ENCODE results near the gene KCNJ15. TPM values are rescaled to one million over a fixed set of nuclear protein-coding genes. Genes with fewer than 3 reads are reported as not detected.

The KCNJ15 gene
- total and polyA plus RNA-seq, 8 donors: 54.1 to 103 (median 80.7) TPM

DNA sequence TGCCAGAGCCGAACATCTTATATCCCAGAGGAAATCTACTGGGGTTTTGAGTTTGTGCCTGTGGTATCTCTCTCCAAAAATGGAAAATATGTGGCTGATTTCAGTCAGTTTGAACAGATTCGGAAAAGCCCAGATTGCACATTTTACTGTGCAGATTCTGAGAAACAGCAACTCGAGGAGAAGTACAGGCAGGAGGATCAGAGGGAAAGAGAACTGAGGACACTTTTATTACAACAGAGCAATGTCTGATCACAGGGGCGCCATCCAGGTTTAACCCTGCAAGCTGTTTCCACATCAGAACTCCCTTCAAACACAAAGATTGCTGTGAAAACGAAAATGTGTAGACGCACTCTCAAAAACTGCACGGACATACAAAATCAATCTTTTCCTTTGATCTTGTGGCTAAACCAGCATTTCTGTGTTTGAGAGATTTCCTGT lies 43.4 kb downstream of the KCNJ15 start:
- no peaks in the 10 kb centered on the region for H3K9me3 ChIP-seq
- peaks cover 28 to 77% of the 10 kb centered on the region in 2 donors for H3K4me1 ChIP-seq
- TF ChIP-seq, protein P1, sequence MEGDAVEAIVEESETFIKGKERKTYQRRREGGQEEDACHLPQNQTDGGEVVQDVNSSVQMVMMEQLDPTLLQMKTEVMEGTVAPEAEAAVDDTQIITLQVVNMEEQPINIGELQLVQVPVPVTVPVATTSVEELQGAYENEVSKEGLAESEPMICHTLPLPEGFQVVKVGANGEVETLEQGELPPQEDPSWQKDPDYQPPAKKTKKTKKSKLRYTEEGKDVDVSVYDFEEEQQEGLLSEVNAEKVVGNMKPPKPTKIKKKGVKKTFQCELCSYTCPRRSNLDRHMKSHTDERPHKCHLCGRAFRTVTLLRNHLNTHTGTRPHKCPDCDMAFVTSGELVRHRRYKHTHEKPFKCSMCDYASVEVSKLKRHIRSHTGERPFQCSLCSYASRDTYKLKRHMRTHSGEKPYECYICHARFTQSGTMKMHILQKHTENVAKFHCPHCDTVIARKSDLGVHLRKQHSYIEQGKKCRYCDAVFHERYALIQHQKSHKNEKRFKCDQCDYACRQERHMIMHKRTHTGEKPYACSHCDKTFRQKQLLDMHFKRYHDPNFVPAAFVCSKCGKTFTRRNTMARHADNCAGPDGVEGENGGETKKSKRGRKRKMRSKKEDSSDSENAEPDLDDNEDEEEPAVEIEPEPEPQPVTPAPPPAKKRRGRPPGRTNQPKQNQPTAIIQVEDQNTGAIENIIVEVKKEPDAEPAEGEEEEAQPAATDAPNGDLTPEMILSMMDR (IDR thresholded peaks at IDR 0.05): no peak
- DNase-seq: no peak
- no peak overlapping the region for H3K4me3 ChIP-seq
- no peak for ATAC-seq
- H3K27ac ChIP-seq: peak overlapping the region; percentile 29 to 59
- H3K27me3 ChIP-seq: no peaks in the 10 kb centered on the region
- intact Hi-C loops (cut with DNase I): no loop called here
- peaks cover 0 to 34% of the 10 kb centered on the region in 2 donors for H3K36me3 ChIP-seq

DNA sequence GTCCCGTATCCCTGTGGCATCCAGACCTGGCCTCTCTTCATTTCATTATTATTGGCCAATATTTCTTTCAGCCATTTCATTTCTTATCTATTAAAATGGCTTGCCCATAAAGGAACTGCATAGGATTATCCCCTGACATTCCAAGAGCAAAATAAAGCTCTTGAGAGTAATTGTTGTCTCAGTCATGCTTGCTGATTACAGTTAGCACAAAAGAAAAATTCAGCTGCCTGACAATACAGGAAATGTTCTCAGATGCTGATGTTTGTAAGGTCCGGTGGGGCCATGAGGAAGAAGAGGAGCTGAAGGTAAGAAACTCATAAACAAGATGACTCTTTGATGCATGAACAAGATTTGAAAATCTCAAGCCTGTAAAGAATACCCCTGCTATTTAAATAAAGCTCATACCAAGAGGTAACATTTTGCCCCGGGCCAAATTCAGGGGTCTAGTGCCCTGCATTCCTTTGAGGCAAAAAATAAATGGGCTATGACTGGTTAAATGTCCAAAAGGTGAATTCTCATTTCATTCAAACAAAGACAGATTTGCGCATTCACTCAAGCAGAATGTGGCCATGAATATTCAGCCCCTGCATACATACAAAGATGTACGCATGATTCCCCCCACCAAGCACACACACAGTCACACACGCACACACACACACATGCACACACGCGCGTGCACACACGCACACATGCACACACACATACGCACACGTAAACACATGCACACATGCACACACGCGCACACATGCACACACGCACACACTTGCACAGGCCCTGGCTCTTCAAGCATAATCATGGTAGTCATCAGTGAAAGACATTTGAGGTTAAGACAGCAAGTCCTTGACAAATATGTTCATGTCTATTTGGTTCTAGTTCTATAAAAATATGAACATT lies 44.8 kb downstream of the KCNJ15 start:
- intact Hi-C loops (cut with DNase I): no loop called here
- no peak for DNase-seq
- TF ChIP-seq, protein P1 (IDR thresholded peaks at IDR 0.05): no peak
- H3K4me3 ChIP-seq: no peak overlapping the region
- peaks cover 29 to 75% of the 10 kb centered on the region in 2 donors for H3K4me1 ChIP-seq
- H3K36me3 ChIP-seq: peaks cover 0 to 34% of the 10 kb centered on the region in 2 donors
- peak overlapping the region in 1 of 2 donors; percentile 59 for H3K27ac ChIP-seq
- H3K27me3 ChIP-seq: no peaks in the 10 kb centered on the region
- ATAC-seq: no peak
- no peaks in the 10 kb centered on the region for H3K9me3 ChIP-seq

DNA sequence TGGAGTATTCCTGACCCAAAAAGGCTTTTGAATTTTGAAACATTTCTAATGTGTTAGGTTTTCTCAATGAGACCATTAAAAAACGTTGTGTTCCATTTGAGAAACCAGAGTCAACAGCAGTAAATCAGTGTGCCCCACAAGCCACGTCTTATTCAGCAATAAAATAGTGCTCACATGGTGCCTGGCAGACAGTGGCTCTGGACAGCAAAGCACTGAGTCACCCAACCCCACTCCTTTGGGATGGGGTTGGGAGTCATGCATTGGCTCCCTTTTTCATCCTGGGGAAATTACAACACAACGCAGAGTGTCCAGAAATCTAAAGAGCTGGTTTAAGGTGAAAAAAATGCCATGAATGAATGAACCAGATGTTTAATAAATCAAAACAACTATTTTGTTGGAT lies 46.5 kb downstream of the KCNJ15 start:
- H3K36me3 ChIP-seq: peaks cover 0 to 27% of the 10 kb centered on the region in 2 donors
- DNase-seq (no peak), ATAC-seq (peak; percentile 34)
- peaks cover 34 to 74% of the 10 kb centered on the region in 2 donors for H3K4me1 ChIP-seq
- H3K4me3 ChIP-seq: no peak overlapping the region
- TF ChIP-seq, protein P1 (IDR thresholded peaks at IDR 0.05): no peak
- intact Hi-C loops (cut with DNase I): no loop called here
- H3K9me3 ChIP-seq: no peaks in the 10 kb centered on the region
- peak overlapping the region; percentile 30 to 45 for H3K27ac ChIP-seq
- H3K27me3 ChIP-seq: no peaks in the 10 kb centered on the region

DNA sequence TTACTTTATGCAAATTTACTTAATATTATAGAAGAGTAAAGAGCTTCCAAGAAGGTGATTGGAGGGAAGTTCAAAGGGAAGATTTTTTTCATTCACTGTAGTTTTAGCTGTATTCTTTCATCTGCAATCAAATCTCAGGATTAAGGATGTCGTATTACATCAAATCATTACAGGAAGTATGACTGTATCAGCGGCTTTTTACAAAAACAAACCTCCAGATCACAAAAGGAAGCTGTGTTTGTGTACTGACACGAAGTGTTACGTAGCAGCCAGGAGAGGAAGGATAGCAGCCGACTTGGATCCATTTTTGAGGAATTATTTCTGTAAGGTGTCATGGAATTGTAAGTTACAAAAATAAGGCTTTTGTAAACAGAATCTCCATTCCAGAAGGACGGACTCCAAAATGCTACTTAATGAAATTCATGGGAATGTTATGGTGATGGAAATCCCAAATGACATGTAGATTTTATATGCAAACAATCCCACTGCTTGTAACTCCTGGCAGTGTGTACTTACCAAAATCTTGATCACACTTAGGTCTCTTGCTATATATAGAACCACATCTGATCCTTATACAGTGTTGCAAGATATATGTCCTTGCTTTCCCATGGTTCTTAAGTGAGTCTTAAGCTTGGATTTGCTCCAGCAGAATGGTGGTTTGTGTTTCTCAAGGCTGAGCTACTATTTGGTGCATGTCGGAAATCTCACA lies 49.8 kb downstream of the KCNJ15 start:
- no peaks in the 10 kb centered on the region for H3K27me3 ChIP-seq
- intact Hi-C loops (cut with DNase I): no loop called here
- H3K4me3 ChIP-seq: no peak overlapping the region
- peaks cover 45 to 73% of the 10 kb centered on the region in 2 donors for H3K4me1 ChIP-seq
- DNase-seq (peak in 1 of 4 donors; percentile 63), ATAC-seq (peak; percentile 13)
- H3K9me3 ChIP-seq: no peaks in the 10 kb centered on the region
- H3K36me3 ChIP-seq: no peaks in the 10 kb centered on the region
- peak overlapping the region; percentile 72 to 76 for H3K27ac ChIP-seq
- TF ChIP-seq, protein P1 (IDR thresholded peaks at IDR 0.05): no peak

Data from left lung (tissue), 10 donors.